ENCODE data around the gene SCOC. TPM values are rescaled to one million over a fixed set of nuclear protein-coding genes. Genes with fewer than 3 reads are reported as not detected.

The SCOC gene
- total RNA-seq: 36.4 and 42.0 TPM in 2 replicates

DNA sequence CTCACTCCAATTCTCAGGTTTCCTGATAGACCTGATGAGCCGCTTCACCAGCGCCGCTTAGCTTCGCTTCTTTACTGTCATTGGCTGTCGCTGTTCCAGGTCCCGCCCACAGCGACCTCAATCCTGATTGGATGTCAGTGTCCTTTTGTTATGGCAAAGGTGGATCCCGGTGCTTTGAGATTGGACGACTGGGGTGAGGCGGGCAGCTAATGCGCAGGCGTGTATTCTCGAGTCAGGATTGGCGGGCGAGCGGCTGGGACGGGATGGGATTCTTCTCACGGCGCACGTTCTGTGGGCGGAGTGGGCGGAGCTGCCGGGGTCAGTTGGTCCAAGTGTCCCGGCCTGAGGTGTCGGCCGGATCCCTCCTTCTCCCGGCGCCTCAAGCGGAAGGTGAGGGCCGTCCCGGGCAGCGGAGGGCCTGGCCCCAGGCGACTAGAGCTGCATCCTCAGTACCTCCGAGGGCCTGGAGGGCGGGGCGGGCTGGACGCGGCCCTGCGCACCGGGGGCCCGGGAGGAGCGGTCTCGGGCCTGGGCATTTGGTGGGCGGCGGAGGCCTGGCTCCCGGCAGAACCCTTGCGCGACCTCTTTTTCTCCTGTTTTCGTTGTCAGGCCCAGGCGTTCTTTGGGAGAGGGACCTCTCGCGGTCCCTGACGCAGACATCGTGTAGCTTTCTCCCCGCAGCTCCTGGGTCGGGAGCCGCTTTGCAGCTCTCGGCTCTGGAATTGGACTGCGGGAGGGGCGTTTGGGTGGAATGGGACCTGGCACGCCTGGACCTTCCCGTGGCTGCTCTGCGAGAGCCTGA lies at the start of gene SCOC:
TSS of gene SCOC (plus strand) at position 319 of the 802 bp plus-strand sequence. CDS start 5,525 bp downstream, outside the sequence.

DNA sequence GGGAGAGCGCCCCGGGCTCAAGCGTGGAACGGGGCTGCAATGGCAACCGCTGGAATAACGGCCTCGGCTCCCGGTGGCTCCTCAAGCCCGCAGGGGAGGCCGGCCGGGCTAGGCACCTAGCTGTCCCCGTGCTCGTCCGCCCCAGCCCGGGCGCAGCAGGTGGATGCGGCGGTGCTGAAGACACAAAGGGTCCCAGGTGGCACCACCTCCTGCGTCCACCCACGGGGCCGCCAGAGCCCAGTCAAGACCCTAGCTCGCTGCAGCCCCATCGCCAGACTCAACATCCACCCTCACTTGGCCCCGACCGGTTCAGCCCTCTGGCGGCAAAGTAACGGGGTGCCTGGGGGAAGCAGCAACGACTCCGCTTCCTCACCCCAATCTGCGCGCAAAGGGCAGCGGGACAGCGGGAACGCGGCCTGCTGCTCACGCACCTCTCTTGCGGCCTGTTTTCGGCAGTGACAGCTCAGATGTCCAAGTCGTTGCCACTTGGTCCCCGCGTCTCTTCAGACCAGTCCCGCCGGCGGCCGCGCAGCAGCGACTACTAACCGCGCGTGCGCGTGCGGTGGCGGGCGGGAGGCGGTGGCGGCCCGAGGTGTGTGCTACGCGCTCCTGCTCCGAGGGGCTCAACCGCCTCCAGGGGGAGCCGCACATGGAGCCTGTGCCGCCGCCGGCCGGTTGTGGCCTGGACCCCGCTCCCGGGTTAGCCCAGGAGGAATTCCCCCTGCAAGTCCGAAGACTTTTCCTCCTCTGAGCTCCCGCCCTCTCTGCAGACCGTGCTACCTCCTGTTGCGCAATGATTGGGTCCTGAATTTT lies 53.9 kb downstream of the SCOC start, which contains the start of gene CLGN:
TSS of gene CLGN (minus strand) at position 543 of the 813 bp plus-strand sequence. CDS start 14,570 bp downstream, outside the sequence.

Other genes starting within 250 kb of the SCOC start
- 3.0 and 3.2 TPM in 2 replicates for gene MAML3, start 219.5 kb upstream of the SCOC start, total RNA-seq
- gene CLGN, start 54.0 kb downstream of the SCOC start, total RNA-seq: 0.43 and 0.47 TPM in 2 replicates
- gene MGAT4D, start 124.6 kb downstream of the SCOC start, total RNA-seq: not detected in 2 replicates
- gene ELMOD2, start 150.5 kb downstream of the SCOC start, total RNA-seq: 21.8 and 28.9 TPM in 2 replicates
- not detected in 2 replicates for gene UCP1, start 195.3 kb downstream of the SCOC start, total RNA-seq

Data from pericardium fibroblast (primary cell).